T-helper 1 cell treated with Interleukin-12 subunit alpha and Interleukin-12 subunit beta and Interleukin-4 antibody, amounts not matched to agents 30 μg/mL and 1 μg/mL, for 36 hours (primary cell): ENCODE measurements around the gene ABL2.
A peak's percentile ranks its signal among the peaks of the same experiment; 100 is the strongest.
"Not testable (repeated sequence)": the region's sequence is repeated elsewhere in the genome, so short reads cannot be mapped to it uniquely, and the experiment has no call there.

ENCODE experiments used
- H3K27ac Mint-ChIP-seq: one replicate; pipeline ENCODE4 v1.8.0; 2021; ENCODE audit warnings: mild to moderate bottlenecking, mixed read lengths
- H3K27me3 Mint-ChIP-seq: one replicate; pipeline ENCODE4 v1.8.0; 2021; ENCODE audit warnings: low read depth, mixed read lengths
- H3K36me3 Mint-ChIP-seq: one replicate; pipeline ENCODE4 v1.8.0; 2021; ENCODE audit warnings: low read depth, mixed read lengths
- H3K4me1 Mint-ChIP-seq: one replicate; pipeline ENCODE4 v1.8.0; 2021; ENCODE audit warnings: low read depth, mixed read lengths
- H3K4me3 Mint-ChIP-seq: one replicate; pipeline ENCODE4 v1.8.0; 2021; ENCODE audit warnings: mild to moderate bottlenecking, moderate library complexity, mixed read lengths
- H3K9me3 Mint-ChIP-seq: one replicate; pipeline ENCODE4 v1.8.0; 2021; ENCODE audit warnings: mixed read lengths

The ABL2 gene

DNA sequence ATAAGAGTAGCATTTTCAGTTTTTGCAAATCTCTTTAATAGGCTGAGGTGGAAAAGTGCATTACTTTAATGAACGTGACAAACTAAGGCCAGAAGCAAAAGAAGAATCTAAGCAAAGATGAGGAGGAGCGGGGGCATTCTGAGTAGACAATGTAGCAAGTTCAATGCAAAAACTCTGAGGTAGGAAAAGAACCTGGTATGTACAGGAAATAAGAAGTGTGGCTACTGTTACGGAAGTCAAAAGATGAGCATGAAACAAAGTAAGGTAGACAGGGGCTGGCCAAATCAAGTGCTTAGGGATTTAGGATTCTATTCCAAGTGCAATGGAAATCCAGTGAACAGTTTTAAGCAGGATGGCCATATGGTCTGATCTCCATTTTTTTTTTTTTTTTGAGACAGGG is 84.0 kb downstream of the ABL2 start:
- Mint-ChIP-seq H3K9me3 (peaks cover 3% of the 10 kb centered on the region), H3K4me1 (peaks cover 21% of the 10 kb centered on the region), H3K4me3 (no peak overlapping the region), H3K27ac (no peak overlapping the region), H3K36me3 (peaks cover 4% of the 10 kb centered on the region), H3K27me3 (no peaks in the 10 kb centered on the region)

- peaks cover 4% of the 10 kb centered on the region for H3K36me3 Mint-ChIP-seq
- no peaks in the 10 kb centered on the region for H3K9me3 Mint-ChIP-seq
- H3K4me1 Mint-ChIP-seq: peaks cover 21% of the 10 kb centered on the region
- no peak overlapping the region for H3K27ac Mint-ChIP-seq
- no peak overlapping the region for H3K4me3 Mint-ChIP-seq
- no peaks in the 10 kb centered on the region for H3K27me3 Mint-ChIP-seq
Measured at GRCh38 chr1:179144626-179145025, 84.9 kb downstream of the ABL2 start.

- Mint-ChIP-seq H3K27me3 (no peaks in the 10 kb centered on the region), H3K4me1 (peaks cover 20% of the 10 kb centered on the region), H3K27ac (no peak overlapping the region), H3K36me3 (peaks cover 4% of the 10 kb centered on the region), H3K9me3 (no peaks in the 10 kb centered on the region), H3K4me3 (no peak overlapping the region)
Measured at GRCh38 chr1:179143322-179143721, 86.2 kb downstream of the ABL2 start.

DNA sequence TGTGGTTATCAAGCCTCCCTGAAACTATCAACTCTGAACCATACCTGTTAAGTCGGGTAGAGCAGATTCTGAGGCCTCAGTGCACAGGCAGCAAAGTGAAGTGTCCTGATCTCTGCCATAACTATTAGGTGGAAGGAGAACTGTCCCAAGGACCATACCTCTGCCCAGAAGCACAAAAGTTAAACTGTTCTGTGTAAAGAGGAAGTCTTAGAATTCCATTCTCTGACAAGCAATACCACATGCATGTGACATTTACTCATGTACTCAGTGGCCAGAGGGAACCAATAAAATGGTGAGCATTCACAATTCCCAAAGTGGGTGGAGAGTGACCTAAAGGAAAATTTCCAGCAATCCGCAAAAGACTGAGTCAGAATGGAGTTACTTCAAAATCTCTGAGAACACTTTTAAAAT is 86.6 kb downstream of the ABL2 start:
- peaks cover 20% of the 10 kb centered on the region for H3K4me1 Mint-ChIP-seq
- peak overlapping the region; percentile 18 for H3K4me3 Mint-ChIP-seq
- no peaks in the 10 kb centered on the region for H3K9me3 Mint-ChIP-seq
- peaks cover 4% of the 10 kb centered on the region for H3K36me3 Mint-ChIP-seq
- H3K27ac Mint-ChIP-seq: peak overlapping the region; percentile 29
- H3K27me3 Mint-ChIP-seq: no peaks in the 10 kb centered on the region

- H3K36me3 Mint-ChIP-seq: peaks cover 4% of the 10 kb centered on the region
- no peaks in the 10 kb centered on the region for H3K27me3 Mint-ChIP-seq
- peak overlapping the region; percentile 65 for H3K27ac Mint-ChIP-seq
- H3K4me1 Mint-ChIP-seq: peaks cover 20% of the 10 kb centered on the region
- peak overlapping the region; percentile 22 for H3K4me3 Mint-ChIP-seq
- H3K9me3 Mint-ChIP-seq: no peaks in the 10 kb centered on the region
Measured at GRCh38 chr1:179141592-179142251, 87.8 kb downstream of the ABL2 start.

DNA sequence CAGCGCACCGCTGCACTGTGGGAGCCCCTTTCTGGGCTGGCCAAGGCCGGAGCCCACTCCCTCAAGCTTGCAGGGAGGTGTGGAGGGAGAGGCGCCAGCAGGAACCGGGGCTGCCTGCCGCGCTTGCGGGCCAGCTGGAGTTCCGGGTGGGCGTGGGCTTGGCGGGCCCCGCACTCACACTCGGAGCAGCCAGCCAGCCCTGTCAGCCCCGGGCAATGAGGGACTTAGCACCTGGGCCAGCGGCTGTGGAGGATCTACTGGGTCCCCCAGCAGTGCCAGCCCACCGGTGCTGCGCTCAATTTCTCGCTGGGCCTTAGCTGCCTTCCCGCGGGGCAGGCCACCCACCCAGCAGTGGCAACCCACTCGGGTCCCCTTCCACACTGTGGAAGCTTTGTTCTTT is 90.7 kb downstream of the ABL2 start:
- H3K27ac Mint-ChIP-seq, H3K36me3 Mint-ChIP-seq, H3K4me3 Mint-ChIP-seq, H3K27me3 Mint-ChIP-seq, H3K9me3 Mint-ChIP-seq: not testable (repeated sequence)
- H3K4me1 Mint-ChIP-seq: peaks cover 18% of the 10 kb centered on the region

GRCh38 chr1:179137617-179138255 is 91.7 kb downstream of the ABL2 start:
- Mint-ChIP-seq H3K36me3 (peaks cover 5% of the 10 kb centered on the region), H3K27me3 (no peaks in the 10 kb centered on the region), H3K4me3 (no peak overlapping the region), H3K27ac (no peak overlapping the region), H3K9me3 (no peaks in the 10 kb centered on the region), H3K4me1 (peaks cover 14% of the 10 kb centered on the region)

GRCh38 chr1:179135707-179136106 is 93.8 kb downstream of the ABL2 start:
- not testable (repeated sequence) for H3K4me3 Mint-ChIP-seq, H3K9me3 Mint-ChIP-seq, H3K36me3 Mint-ChIP-seq, H3K27ac Mint-ChIP-seq, H3K4me1 Mint-ChIP-seq, H3K27me3 Mint-ChIP-seq

DNA sequence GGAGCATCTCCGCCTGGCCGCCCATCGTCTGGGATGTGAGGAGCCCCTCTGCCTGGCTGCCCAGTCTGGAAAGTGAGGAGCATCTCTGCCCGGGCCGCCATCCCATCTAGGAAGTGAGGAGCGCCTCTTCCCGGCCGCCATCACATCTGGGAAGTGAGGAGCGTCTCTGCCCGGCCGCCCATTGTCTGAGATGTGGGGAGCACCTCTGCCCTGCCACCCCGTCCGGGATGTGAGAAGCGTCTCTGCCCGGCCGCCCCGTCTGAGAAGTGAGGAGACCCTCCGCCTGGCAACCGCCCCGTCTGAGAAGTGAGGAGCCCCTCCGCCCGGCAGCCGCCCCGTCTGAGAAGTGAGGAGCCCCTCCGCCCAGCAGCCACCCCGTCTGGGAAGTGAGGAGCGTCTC is 94.3 kb downstream of the ABL2 start:
- H3K9me3 Mint-ChIP-seq, H3K27me3 Mint-ChIP-seq: not testable (repeated sequence)

DNA sequence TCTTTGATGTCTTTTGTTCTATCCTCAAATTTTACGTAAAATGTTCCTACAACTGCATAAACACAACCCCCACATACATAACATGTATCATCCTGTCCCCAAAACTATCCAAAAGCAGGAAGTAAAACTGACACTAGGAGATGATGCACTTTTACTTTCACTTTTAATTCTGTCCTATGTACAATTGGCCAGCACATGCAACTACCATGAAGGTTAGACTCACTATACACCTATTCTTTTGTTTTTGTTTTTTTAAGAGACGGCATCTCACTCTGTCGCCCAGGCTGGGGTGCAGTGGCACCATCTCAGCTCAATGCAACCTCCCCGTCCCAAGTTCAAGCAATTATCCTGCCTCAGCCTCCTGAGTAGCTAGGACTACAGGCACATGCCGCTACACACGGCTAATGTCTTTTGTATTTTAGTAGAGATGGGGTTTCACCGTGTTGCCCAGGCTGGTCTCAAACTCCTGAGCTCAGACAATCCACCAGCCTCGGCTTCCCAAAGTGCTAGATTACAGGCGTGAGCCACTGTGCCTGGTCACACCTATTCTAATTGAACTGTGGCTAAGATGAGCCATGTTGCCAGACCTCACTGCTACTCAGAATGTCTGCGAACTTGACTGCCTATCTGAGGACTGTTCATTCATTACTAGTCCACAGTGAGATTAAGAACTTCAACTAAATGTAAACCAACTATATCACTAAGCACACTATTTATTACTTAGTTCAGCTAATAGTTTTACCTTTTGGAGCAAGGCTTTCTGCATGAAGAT is 99.6 kb downstream of the ABL2 start:
- H3K27me3 Mint-ChIP-seq: no peaks in the 10 kb centered on the region
- H3K27ac Mint-ChIP-seq: peak overlapping the region; percentile 88
- H3K9me3 Mint-ChIP-seq: no peaks in the 10 kb centered on the region
- H3K4me1 Mint-ChIP-seq: peaks cover 12% of the 10 kb centered on the region
- H3K36me3 Mint-ChIP-seq: peaks cover 8% of the 10 kb centered on the region
- peak overlapping the region; percentile 72 for H3K4me3 Mint-ChIP-seq

More for the DNA sequence above, 94.3 kb downstream of the ABL2 start:
- H3K27ac Mint-ChIP-seq, H3K4me3 Mint-ChIP-seq, H3K4me1 Mint-ChIP-seq, H3K36me3 Mint-ChIP-seq: not testable (repeated sequence)

DNA sequence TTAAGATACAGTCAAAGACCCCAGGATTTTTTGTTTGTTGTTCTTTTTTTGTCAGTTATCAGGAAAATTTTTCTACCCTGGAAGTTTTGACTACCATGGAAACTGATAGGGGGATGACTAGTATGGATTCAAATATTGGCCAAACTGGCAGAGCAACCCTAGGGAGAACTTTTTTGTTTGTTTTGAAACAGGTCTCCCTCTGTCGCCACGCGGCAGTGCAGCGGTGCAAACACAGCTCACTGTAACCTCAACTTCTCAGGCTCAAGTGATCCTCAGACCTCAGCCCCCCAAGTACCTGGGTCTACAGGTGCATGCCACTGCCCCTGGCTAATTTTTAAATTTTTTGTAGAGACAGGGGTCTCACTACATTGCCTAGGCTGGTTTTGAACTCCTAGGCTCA is 101.0 kb downstream of the ABL2 start:
- Mint-ChIP-seq H3K27me3 (no peaks in the 10 kb centered on the region), H3K9me3 (no peaks in the 10 kb centered on the region), H3K27ac (no peak overlapping the region), H3K4me3 (no peak overlapping the region), H3K36me3 (peaks cover 10% of the 10 kb centered on the region), H3K4me1 (peaks cover 14% of the 10 kb centered on the region)

DNA sequence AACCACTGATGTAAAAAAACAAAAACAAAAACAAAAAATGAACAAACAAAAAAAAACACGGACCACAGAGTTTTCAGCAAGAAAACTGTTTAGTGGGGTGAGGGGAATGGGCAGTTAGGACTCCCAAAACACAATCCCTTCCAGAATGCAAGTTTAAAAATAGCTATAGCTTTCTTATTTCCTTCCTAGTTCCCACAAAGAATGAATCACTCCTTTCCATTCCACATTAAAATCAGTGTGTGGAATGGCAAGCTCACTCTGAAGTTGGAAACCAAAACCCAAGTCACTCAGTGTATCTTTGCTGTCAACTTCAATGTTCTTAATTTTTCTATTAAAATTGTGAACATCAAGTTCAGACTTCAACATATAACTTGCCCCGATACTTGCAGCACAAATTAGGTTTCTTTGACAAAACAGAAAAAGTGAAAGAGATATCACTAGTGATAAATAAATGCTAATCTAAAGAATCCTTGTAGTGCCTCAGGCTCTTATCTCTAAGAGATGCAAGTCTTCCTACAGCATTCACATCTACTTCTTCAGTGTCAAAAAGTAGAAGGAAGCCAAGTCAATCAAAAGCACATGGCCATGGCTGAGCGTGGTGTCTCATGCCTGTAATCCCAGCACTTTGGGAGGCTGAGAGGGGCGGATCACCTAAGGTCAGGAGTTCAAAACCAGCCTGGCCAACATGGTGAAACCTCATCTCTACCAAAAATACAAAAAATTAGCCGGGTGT is 102.1 kb downstream of the ABL2 start:
- Mint-ChIP-seq H3K36me3 (peaks cover 7% of the 10 kb centered on the region), H3K27ac (no peak overlapping the region), H3K4me1 (peaks cover 14% of the 10 kb centered on the region), H3K4me3 (no peak overlapping the region), H3K9me3 (no peaks in the 10 kb centered on the region), H3K27me3 (no peaks in the 10 kb centered on the region)

DNA sequence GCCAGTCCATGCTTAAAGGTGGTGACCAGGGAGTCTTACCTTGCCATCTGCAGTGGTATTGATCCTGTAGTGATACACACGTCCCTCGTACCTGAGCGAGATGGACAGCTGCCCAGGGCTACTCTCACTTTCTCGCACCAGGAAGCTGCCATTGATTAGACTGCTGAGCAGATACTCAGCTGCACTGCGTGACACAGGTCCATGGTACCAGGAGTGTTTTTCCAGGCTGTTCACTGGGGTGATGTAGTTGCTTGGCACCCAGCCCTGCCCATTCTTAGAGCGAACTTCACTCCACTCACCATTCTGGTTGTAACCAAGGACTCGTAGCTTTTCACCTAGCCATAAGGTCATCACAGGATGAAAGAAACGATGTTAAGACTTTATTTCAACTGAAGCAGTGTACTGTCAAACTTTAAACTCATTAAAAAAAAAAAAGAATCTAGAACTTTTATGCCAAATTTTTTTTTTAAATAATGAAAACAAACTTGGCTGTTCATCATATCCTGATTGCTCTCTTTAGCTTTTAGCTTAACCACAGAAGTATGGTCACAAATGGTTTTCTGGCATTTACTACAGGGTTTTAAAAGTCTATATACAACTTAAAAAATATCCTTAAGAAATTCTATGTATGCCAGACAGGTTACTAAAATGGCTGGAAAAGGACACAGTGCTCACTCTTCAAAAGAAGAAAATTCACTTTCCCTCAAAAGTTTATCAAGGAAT is 103.0 kb downstream of the ABL2 start:
- Mint-ChIP-seq H3K4me1 (peaks cover 14% of the 10 kb centered on the region), H3K4me3 (no peak overlapping the region), H3K9me3 (no peaks in the 10 kb centered on the region), H3K27me3 (no peaks in the 10 kb centered on the region), H3K36me3 (peaks cover 7% of the 10 kb centered on the region), H3K27ac (no peak overlapping the region)

DNA sequence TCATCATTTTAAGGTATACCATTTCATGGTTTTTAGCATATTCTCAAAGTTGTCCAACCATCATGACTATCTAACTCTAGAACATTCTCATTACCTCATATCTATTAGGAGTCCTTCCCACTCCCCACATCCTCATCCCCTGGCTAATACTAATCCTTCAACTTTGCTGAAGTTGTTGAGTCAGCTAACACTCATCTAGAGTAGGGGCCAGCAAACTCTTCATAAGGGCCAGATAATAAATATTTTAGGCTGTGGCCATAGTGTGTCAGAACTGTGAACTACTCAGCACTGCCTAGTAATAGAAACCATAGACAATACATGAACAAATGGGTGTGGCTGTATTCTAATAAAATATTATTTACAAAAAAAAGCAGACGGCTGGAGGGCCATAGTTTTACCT is 104.6 kb downstream of the ABL2 start:
- Mint-ChIP-seq H3K36me3 (peaks cover 2% of the 10 kb centered on the region), H3K9me3 (no peaks in the 10 kb centered on the region), H3K4me1 (peaks cover 13% of the 10 kb centered on the region), H3K4me3 (no peak overlapping the region), H3K27me3 (no peaks in the 10 kb centered on the region), H3K27ac (no peak overlapping the region)
